ENCODE data around the gene NOS1AP. TPM values are rescaled to one million over a fixed set of nuclear protein-coding genes. Genes with fewer than 3 reads are reported as not detected.

Gene NOS1AP
- polyA plus RNA-seq, 3 donors: 0.12 TPM; not detected in 2

- no peaks in the 10 kb centered on the region for H3K79me2 ChIP-seq (ENCODE audit: insufficient read depth, low read length)
- peaks cover 11 to 15% of the 10 kb centered on the region in 2 donors for H3K4me1 ChIP-seq (ENCODE audit: control insufficient read depth in 1 of 2, insufficient read depth in 2 of 2, low read length in 2 of 2)
- no peak overlapping the region for H2AFZ ChIP-seq (ENCODE audit: insufficient read depth, low read depth, low read length, poor library complexity, severe bottlenecking)
- H3K9me3 Mint-ChIP-seq: peaks cover 4 to 16% (median 7%) of the 10 kb centered on the region in 7 donors
- intact Hi-C loops (cut with micrococcal nuclease): no loop called here
- no peaks in the 10 kb centered on the region for H4K20me1 ChIP-seq (ENCODE audit: insufficient read depth, low read length)
- no peak overlapping the region for H3K4me3 ChIP-seq (replicated peaks in 1 of 3; ENCODE audit: low read depth in 2 of 3, low read length in 3 of 3)
- no peak for DNase-seq
- no peak overlapping the region for H3K27ac ChIP-seq (ENCODE audit: low read depth in 1 of 2, low read length in 2 of 2)
- no CpG with 5 or more reads among the region's 3 CpGs for WGBS (ENCODE audit: insufficient coverage)
- peaks cover 22% of the 10 kb centered on the region for H3K4me1 Mint-ChIP-seq
- peak overlapping the region in 3 of 7 donors; percentile 22 to 75 (median 68) for H3K27ac Mint-ChIP-seq
- no peak overlapping the region for H3K4me3 Mint-ChIP-seq
- peaks cover 7 to 9% of the 10 kb centered on the region in 2 donors for H3K27me3 ChIP-seq (ENCODE audit: control insufficient read depth in 2 of 2, insufficient read depth in 2 of 2, low read length in 2 of 2)
- TF ChIP-seq CTCF (IDR thresholded peaks at IDR 0.05): no peak
- H3K9ac ChIP-seq (ENCODE audit: insufficient read depth, low read length, poor library complexity, severe bottlenecking): no peak overlapping the region
- no peaks in the 10 kb centered on the region for H3K36me3 ChIP-seq (replicated peaks in 1 of 2; ENCODE audit: control insufficient read depth in 1 of 2, insufficient read depth in 2 of 2, low read length in 2 of 2)
- H3K9me3 ChIP-seq (replicated peaks in 1 of 2; ENCODE audit: control insufficient read depth in 1 of 2, insufficient read depth in 1 of 2, low read length in 2 of 2): peaks cover 0 to 4% of the 10 kb centered on the region in 2 donors
- H3K36me3 Mint-ChIP-seq: peaks cover 3 to 8% of the 10 kb centered on the region in 2 donors
- H3K27me3 Mint-ChIP-seq (ENCODE audit: low read depth in 3 of 3): peaks cover 7 to 24% (median 22%) of the 10 kb centered on the region in 3 donors
- no peak overlapping the region for H3K4me2 ChIP-seq (replicated peaks; ENCODE audit: extremely low read depth, low read length, poor library complexity, severe bottlenecking)
Measured at GRCh38 chr1:162030759-162031280, 38.7 kb upstream of the NOS1AP start.

- peaks cover 7 to 9% (median 9%) of the 10 kb centered on the region in 3 donors for H3K27me3 Mint-ChIP-seq (ENCODE audit: low read depth in 3 of 3)
Measured at GRCh38 chr1:162033428-162033827, 36.1 kb upstream of the NOS1AP start.

More at GRCh38 chr1:162033428-162033827, 36.1 kb upstream of the NOS1AP start:
- Histone ChIP-seq H2AFZ (ENCODE audit: insufficient read depth, low read depth, low read length, poor library complexity, severe bottlenecking) (no peak overlapping the region), H3K27ac (ENCODE audit: low read depth in 1 of 2, low read length in 2 of 2) (no peak overlapping the region), H4K20me1 (ENCODE audit: insufficient read depth, low read length) (no peaks in the 10 kb centered on the region), H3K9ac (ENCODE audit: insufficient read depth, low read length, poor library complexity, severe bottlenecking) (no peak overlapping the region), H3K9me3 (replicated peaks in 1 of 2; ENCODE audit: control insufficient read depth in 1 of 2, insufficient read depth in 1 of 2, low read length in 2 of 2) (no peaks in the 10 kb centered on the region), H3K4me1 (ENCODE audit: control insufficient read depth in 1 of 2, insufficient read depth in 2 of 2, low read length in 2 of 2) (peaks cover 9 to 10% of the 10 kb centered on the region in 2 donors), H3K27me3 (ENCODE audit: control insufficient read depth in 2 of 2, insufficient read depth in 2 of 2, low read length in 2 of 2) (peaks cover 4 to 7% of the 10 kb centered on the region in 2 donors), H3K4me2 (replicated peaks; ENCODE audit: extremely low read depth, low read length, poor library complexity, severe bottlenecking) (no peak overlapping the region), H3K79me2 (ENCODE audit: insufficient read depth, low read length) (no peaks in the 10 kb centered on the region), H3K4me3 (replicated peaks in 1 of 3; ENCODE audit: low read depth in 2 of 3, low read length in 3 of 3) (no peak overlapping the region), H3K36me3 (replicated peaks in 1 of 2; ENCODE audit: control insufficient read depth in 1 of 2, insufficient read depth in 2 of 2, low read length in 2 of 2) (no peaks in the 10 kb centered on the region)
- DNase-seq: no peak
- 78% methylated on average over 6 of the region's 6 CpGs for WGBS (ENCODE audit: insufficient coverage)
- Mint-ChIP-seq H3K27ac (peak overlapping the region in 1 of 7 donors; percentile 46), H3K4me3 (no peak overlapping the region), H3K4me1 (peaks cover 8% of the 10 kb centered on the region), H3K9me3 (peaks cover 0 to 2% (median 0%) of the 10 kb centered on the region in 7 donors), H3K36me3 (peaks cover 0 to 3% of the 10 kb centered on the region in 2 donors)
- intact Hi-C loops (cut with micrococcal nuclease): no loop called here
- no peak for TF ChIP-seq CTCF (IDR thresholded peaks at IDR 0.05)
